ENCODE measurements around the gene CDKN1A.
"Not testable (repeated sequence)": the region's sequence is repeated elsewhere in the genome, so short reads cannot be mapped to it uniquely, and the experiment has no call there.

The CDKN1A gene

DNA sequence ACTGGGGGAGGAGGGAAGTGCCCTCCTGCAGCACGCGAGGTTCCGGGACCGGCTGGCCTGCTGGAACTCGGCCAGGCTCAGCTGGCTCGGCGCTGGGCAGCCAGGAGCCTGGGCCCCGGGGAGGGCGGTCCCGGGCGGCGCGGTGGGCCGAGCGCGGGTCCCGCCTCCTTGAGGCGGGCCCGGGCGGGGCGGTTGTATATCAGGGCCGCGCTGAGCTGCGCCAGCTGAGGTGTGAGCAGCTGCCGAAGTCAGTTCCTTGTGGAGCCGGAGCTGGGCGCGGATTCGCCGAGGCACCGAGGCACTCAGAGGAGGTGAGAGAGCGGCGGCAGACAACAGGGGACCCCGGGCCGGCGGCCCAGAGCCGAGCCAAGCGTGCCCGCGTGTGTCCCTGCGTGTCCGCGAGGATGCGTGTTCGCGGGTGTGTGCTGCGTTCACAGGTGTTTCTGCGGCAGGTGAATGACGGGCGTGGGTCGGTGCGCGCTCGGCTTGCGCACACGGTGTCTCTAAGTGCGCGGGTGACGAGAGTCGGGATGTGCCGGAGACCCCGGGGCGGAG is at the start of gene CDKN1A:
Gene CDKN1A, plus strand, starts transcription at position 227 of the 555 bp plus-strand sequence. CDS start 5,388 bp downstream, outside the sequence.
- DNase-seq, result peak; percentile 90

DNA sequence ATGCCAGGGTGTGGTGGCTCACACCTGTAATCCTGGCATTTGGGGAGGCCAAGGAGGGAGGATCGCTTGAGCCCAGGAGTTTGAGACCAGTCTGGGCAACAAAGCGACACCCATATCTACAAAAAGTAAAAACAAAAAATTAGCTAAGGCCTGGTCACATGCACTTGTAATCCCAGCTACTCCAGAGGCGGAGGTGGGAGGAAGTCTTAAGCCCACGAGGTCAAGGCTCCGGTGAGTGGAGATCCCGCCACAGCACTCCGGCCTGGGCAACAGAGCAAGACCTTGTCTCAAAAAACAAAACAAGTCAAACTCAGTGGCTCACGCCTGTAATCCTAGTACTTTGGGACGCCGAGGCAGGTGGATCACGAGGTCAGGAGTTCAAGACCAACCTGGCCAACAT is 48.7 kb upstream of the CDKN1A start:
- no peak for DNase-seq

DNA sequence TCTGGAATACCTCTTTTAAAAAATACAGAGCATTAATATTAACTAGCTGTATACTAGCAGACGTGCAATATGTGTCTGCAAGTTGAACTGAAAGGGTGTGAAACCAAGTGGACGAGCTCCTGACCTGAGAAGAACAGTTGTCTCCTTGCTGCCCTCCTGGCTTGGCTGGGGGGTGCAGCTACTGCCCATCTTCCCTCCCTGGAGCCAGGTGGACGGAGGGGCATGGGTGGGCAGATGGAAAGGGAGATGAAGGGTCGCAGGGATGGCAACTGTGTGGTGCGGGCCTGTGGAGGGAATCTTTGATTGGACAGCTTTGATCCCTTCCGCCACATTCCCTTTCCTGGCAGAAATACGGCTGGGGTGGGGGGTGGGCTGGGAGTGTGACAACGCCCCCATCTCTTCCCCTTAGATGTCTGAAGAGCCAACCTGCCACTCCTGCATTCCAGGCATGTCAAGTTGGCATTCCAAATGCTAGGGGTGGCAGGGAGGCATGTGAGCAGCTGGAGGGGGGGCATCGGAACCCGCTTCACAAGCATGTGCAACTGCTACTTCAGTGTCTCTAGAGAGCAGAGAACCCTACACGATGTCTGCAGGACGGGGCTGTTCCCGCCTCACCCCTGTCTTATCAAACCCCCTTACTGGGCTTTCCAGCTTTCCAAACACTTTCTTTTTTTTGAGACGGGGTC is 47.0 kb upstream of the CDKN1A start:
- DNase-seq, result no peak

DNA sequence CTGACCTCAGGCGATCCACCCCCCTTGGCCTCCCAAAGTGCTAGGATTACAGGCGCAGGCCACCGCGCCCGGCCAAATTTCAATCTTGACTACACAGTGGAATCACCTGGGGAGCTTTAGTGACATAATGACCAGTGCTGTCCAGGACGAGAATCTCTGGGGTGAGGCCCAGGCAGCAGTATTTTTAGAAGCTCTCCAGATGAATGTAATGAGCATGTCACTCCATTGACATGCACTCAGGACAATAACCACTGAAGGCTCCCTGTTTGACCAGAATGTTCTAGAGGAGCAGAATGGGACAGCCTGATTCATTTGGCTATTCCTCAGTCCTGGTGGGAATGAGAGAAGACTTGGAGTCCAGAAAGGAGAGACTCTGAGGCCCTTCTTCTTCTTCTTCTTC is 45.1 kb upstream of the CDKN1A start:
- no peak for DNase-seq

DNA sequence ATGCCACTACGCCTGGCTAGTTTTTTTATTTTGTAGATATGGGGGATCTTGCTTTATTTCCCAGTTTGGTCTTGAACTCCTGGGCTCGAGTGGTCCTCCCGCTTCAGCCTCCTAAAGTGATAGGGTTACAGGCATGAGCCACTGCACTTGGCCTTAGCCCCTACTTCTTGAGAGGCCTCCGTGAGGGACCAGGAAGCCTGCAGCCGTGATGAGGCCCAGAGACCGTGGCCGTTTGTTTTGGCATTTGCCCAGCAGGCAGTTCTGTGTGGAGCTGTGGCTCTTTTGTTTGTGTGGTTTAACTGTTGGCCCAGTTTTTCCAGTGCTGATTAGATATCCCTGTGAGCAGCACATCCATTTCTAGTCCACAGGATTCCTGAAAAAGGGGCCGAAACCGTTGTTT is 44.6 kb upstream of the CDKN1A start:
- peak; percentile 63 for DNase-seq

DNA sequence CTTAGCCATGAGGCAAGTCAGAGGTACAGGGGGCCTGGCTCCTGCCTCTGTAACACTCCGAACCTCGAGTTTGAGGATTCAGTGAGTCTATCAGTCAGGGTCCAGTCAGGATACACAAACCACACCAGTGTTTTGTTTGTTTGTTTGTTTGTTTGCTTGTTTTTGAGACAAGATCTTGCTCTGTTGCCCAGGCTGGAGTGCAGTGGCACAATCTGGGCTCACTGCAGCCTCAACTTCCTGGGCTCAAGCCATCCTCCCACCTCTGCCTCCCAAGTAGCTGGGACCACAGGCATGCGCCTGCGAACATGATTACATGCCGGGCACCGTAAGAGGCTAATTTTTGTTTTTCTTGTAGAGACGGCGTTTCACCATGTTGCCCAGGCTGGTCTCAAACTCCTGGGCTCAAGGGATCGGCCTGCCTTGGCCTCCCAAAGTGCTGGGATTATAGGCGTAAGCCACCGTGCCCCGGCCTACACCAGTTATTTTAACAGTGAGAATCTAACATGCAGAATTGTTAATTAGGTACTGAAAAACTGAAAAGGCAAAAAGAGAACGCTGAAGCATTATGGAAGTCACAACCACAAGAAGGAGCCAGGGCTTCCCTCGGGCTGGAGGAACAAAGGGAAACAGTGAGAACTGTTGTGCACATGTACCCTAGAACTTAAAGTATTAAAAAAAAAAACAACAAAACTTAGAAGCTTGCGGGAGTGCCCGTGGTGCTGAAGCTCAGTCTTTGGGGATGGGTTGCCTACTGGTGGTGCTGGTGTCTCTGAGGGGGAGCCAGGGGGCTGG is 44.0 kb upstream of the CDKN1A start:
- no peak for DNase-seq

DNA sequence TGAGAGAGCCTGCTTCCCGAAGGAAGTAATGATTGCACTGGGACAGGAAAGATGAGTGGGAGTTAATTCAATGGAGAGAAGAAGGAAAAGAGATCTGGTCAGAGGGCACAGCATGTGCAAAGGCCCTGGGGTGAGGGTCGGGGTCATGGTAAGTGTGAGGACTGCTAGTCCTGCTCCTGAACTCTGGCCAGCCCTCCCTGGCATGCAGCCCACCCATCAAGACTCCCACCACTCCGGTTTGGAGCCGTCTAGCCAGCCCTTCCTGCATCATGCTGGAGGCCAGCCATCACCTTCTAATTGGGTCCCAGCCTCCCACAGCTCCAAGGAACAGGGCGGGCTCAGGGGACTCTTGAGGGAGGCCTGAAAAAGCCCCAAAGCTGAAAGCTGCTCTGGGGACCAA is 42.2 kb upstream of the CDKN1A start:
- no peak for DNase-seq

DNA sequence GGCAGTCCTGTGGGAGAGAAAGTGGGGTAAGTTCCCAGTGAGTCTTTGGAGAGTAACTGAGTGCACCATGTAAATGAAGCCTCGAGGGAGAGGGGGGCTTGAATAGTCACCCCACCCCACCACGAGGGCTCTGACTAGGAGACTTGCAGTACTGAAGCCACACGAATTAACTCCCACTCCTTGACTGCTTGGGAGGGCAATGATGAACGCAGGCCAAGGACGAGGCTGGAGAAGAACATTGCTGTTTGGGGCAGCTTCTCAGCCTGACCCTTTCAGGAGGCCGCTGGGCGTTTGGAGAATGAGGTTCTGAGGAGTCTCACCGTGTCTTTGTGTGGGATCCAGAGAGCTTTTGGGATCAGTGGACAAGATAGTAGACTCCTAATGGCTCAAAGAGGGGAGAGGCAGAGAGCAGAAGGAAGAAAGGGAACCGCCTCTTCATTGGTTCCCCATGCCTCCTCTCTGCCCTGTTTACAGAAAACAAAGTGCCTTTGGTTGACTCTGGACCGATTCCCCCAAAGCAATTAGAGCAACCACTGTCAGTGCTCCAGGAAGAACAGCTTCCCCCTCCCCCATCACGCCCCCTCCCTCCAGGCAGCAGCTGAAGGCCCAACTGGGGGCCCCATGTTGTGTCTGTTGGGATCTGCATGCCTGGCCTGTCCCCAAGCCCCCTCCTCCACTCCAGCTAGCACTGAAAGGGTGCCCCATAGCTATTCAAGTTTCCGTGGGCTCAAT is 41.7 kb upstream of the CDKN1A start:
- DNase-seq, result no peak

DNA sequence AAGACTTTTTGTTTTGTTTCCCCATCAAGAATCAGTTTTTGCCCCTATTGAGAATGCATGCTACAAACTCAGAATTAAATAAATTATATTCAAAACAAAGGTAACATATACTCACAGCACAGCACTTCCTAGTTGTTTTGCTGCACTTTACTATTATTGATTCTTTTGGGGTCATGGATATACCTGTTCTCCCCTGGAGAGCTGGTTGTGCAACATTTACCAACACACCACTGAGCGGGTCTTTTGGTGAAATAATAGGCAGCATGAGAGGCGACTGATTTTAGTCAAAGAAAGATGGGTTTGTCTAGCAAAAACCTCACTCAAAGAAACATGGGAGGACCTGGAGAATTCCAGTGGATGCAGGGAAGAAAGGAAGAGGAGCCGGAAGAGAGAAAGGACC is 39.9 kb upstream of the CDKN1A start:
- no peak for DNase-seq

DNA sequence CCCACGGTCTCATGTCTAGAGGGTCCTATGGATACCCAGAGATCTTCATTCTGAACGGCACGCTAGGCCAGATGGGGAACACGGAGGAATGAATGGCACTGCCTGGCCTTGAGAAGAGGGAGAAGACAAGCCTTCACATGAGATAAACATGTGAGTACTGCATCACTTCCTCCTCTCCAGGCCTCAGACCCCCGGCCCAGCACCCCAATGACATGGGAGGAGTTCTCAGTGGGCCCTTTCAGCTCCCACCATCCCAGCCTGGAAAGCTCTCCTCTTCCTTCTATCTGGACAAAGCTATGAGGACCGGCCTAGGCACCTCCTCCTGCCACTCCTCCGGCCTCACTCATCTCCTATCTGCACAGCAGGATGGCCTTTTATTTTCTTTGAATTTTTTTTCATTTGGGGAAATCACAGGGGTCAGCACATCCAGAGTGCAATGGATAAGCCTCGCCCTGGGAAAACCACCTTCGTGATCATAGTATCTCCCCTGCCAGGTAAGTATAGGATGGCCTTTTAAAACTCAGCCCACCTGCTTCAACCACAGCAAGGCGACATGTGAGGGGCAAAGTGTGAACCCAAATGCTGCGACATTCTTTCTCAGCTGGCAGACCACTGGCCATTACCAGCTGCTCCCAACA is 39.2 kb upstream of the CDKN1A start:
- no peak for DNase-seq

DNA sequence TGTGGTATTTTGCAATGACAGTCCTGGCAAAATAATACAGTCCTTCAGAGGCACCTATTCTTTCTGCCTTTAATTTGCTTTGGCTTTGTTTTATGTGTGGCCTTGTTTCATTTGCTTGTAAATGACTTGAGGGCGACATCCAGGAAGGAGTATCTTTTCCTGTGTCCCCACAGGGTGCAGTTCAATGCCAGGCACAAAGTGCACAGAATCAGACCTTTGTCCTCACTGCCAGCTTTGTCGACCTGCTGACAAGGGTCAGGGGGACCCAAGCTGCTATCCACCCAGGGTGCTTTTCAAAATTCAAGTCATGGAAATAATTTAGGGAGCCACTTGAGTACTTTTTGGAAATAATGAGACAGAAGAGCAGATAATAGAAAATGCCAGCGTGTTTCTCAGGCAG is 37.0 kb upstream of the CDKN1A start:
- DNase-seq, result no peak

DNA sequence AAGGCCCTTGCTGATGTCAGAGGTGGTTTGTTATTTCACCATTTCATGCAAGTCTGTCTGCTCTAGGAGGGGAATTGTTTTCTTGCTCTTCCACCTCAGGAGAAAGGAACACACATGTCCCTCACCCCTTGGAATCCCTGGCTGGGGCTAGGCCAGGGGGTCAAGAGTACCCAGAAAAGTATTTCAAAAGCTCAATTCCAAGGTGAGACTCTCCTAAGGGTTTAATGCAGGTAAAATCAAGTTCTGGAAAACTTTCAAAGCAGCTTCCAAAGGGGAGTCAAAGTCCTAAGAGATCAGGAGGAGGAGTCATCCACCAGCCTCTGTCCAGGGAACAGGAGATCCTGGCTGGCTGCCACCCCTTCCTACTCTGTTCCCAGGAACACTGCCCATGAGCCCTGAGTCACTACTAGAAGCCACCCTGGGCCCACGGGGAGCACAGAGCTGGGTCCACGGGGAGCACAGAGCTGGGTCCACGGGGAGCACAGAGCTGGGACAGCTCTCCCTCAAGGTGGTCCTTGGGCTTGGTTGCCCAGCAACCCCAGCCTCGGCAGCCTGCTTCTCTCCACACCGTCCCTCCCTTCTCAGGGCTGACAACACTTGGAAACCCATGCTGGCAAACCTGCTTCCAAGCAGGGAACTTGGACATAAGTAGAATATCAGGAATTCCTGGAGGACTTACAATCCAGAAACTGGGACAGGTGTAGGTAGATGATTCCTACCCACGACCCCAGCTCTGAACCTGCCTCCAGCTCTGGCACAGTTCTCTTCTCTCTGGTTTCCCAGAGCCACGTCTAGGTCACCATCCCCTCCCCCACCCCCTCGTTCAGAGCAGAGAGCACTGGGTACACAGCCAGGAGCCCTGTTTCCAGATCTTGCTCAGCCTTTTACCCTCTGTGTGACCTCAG is 35.3 kb upstream of the CDKN1A start:
- DNase-seq, result no peak

DNA sequence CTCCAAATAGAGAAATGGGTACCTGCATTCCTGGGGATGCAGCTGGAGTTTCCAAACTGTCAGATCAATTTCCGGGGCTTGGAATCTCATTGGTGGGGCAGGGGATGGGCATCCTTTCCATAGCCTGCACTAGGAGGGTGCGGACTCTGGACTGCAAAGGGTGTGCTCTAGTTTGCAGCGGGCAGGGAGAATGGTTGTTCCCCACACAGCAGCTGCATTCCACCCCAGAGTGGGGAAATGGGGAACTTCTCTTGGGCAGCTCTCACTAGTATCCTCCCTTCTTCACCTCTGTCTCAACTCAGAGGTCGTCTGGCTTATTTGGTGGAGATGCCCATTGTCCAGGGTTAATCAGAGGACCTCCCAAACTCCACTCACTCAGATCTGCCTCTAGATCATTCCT is 34.5 kb upstream of the CDKN1A start:
- DNase-seq, result no peak

DNA sequence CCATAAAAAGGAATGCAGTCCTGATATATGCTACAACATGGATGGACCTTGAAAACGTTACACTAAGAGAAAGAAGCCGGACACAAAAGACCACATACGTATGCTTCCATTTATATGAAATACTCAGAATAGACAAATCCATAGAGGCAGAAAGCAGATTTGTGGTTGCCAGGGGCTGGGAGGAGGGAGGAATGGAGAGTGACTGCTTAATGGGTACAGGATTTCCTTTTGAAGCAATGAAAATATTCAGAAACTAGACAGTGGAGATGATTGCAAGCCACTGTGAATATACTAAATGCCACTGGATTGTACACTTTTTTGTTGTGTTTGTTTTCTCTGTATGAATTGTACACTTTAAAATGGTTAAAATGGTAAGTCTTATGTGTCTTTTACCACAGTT is 29.4 kb upstream of the CDKN1A start:
- no peak for DNase-seq

DNA sequence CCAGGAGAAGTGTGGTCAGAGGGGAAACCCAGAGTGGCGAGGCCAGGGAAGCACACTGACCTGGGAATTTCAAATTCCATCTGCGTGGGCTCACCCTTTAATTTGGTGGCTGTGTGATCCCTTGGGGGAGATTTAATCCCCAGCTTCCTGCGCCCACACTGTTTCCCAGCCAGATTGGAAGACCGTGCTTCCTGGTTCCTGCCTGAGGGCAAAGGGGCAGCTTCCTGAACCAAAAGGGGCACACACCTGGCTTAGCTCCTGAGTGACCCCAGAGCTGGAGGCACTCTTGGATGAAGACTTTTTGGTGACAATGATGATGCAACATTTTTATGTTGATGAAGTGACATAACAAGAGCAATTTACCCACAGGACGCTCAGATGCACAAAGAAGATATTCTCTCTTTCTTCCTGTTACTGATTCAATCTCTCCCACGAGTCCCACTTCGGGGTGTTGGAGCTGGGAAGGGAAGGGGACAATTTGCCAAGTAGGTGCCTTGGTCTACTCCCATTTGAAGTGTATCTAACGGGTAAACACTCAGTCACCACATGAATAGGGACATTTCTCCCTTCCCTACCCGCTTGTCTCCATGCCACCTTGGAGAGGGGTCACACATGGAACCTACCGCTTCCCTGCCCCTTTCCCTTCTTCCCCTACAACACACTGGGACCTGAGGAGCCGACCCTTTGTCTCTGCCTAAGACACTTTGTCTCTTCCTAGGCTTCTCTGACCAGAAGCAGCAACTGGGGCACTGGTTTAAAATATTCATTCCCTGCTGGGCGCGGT is 28.6 kb upstream of the CDKN1A start:
- DNase-seq, result peak; percentile 29

DNA sequence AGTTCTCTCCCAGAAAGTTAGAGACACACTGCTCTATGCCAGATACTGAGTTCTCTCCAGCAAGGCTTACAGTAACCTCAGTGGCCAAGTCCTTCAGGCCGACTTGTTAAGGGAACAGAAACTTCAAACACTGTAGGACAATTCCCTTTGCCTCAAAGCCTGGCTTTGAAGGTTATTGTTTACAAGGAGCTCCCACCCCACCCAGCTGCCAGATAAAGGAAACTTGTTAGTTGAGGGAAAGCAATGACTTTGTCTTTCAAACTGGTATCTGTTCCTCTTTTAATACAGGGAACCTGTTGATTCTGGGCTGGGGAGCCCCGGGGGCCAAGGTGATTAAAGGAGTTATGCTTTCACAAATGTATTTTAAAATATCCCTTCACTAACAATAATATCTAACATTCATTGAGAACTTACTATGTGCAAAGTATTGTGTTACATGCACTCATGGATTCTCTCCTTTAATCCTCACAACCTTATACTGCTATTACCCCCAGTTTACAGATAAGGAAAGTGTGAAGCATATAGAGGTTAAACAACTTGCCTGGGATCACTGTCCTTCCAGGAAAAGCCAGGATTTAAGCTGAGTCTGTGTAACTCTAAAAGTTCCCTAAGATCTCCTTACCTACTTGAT is 27.6 kb upstream of the CDKN1A start:
- peak; percentile 42 for DNase-seq

DNA sequence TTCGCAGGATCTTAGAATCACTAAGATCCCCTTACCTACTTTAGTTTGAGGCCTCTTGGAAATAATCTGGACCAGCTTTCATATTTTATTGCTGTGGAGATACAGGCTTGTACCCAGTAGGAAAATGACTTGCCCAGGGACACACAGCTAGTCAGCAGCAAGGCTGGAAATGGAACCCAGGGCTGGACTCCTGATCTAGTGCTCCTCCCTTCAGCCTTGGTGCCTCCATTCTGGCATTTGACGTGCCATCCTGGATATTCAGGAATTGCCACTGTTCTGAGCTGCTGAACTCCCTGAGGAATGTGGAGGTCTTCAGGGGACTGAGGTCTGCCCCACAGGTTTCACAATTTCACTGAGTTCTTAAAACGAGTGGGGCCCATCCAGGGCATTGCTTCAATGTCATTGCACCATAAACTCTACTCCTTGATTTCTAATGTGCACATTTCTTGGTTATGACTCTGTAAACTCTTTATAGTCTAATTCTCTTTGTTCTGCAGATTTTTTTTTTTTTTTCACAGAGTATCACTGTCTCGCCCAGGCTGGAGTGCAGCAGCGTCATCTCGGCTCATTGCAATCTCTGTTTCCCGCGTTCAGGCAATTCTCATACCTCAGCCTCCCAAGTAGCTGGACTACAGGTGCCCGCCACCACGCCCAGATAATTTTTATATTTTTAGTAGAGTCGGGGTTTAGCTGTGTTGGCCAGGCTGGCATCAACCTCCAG is 26.7 kb upstream of the CDKN1A start:
- DNase-seq, result no peak

DNA sequence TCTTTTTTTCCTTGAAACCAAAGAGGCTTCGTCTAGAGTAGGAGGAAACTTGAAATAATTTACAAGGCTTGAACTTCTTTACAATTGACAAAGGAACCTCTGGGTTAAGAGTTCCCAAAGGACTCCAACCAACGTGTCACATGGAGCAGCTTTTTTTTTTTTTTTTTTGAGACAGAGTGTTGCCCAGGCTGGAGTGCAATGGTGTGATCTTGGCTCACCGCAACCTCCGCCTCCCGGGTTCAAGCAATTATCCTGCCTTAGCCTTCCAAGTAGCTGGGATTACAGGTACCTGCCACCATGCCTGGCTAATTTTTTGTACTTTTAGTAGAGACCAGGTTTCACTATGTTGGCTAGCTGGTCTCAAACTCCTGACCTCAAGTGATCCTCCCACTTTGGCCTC is 24.0 kb upstream of the CDKN1A start:
- not testable (repeated sequence) for DNase-seq

DNA sequence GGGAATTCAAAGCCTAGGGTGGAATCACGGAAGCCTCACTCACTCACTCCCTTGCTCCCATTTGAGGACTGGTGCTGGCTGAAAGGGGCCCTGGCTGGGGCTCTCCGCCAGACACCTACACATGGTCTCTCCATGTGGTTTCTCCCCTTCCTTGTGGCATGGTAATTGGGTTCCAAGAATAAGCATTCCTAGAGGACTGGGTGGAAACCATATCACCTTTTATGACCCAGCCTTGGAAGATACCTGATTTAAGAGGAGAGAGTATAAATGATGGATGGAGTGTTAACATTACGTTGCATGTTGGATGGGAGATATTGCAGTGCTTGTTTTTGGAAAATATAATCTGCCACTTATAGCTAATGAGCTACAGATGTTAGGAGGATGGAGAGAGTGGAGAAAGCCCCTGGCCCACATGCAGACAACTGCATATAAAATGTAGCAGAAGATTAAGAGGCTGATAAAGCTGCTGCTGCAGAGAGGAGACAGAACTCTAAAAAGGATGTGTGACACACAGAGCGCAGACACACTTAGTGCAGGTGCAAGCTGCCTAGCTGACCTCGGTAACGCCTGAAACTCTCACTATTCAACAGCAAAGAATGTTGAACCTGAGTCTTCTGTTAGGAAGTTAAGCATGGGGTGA is 23.3 kb upstream of the CDKN1A start:
- no peak for DNase-seq

Data from hematopoietic multipotent progenitor cell treated with erythropoietin and hydrocortisone succinate and interleukin-3 and kit ligand, for 6 days (in vitro differentiated cells).